Stomach smooth muscle (tissue), 2 donors: Measurements from ENCODE around the gene GRK3.

Source experiments
- H3K27ac ChIP-seq: one replicate; pipeline ENCODE4 v1.7.0; 2013; ENCODE audit warnings: mild to moderate bottlenecking, low read length, inconsistent platforms
- H3K27me3 ChIP-seq, 2 donors: one replicate each; pipeline ENCODE4 v1.7.0; 2013; ENCODE audit warnings: low read length in 2 of 2; ENCODE audit not compliant: insufficient read depth in 2 of 2, control insufficient read depth in 1 of 2
- H3K36me3 ChIP-seq, 2 donors: one replicate each; pipeline ENCODE4 v1.7.0; 2013; ENCODE audit warnings: low read length in 2 of 2; ENCODE audit not compliant: control insufficient read depth in 2 of 2, insufficient read depth in 2 of 2
- H3K4me1 ChIP-seq: one replicate; pipeline ENCODE4 v1.7.0; 2013; ENCODE audit warnings: low read length; ENCODE audit not compliant: control insufficient read depth, insufficient read depth
- H3K4me3 ChIP-seq, 2 donors: one replicate each; pipeline ENCODE4 v1.7.0; 2013; ENCODE audit warnings: low read length in 2 of 2
- H3K9ac ChIP-seq, 2 donors: one replicate each; pipeline ENCODE4 v1.7.0; 2013; ENCODE audit warnings: low read length in 2 of 2, mild to moderate bottlenecking in 1 of 2
- H3K9me3 ChIP-seq, 2 donors: one replicate each; pipeline ENCODE4 v1.7.0; 2013; ENCODE audit warnings: low read length in 2 of 2; ENCODE audit not compliant: control insufficient read depth in 2 of 2
- donor health status: healthy.
- donor health status: Pancreatic carcinoma.

The GRK3 gene

GRCh38 chr22:25643232-25644000 lies 78.9 kb downstream of the GRK3 start:
- no peaks in the 10 kb centered on the region for H3K27me3 ChIP-seq
- H3K4me1 ChIP-seq = peaks cover 3% of the 10 kb centered on the region
- H3K36me3 ChIP-seq = no peaks in the 10 kb centered on the region
- no peaks in the 10 kb centered on the region for H3K9me3 ChIP-seq
- no peak overlapping the region for H3K27ac ChIP-seq
- H3K9ac ChIP-seq = no peak overlapping the region
- no peak overlapping the region for H3K4me3 ChIP-seq

GRCh38 chr22:25644122-25644521 lies 79.6 kb downstream of the GRK3 start:
- no peak overlapping the region for H3K4me3 ChIP-seq
- no peak overlapping the region for H3K27ac ChIP-seq
- no peaks in the 10 kb centered on the region for H3K27me3 ChIP-seq
- H3K9me3 ChIP-seq = no peaks in the 10 kb centered on the region
- peaks cover 3% of the 10 kb centered on the region for H3K4me1 ChIP-seq
- H3K9ac ChIP-seq = no peak overlapping the region
- H3K36me3 ChIP-seq = no peaks in the 10 kb centered on the region

GRCh38 chr22:25645266-25645665 lies 80.8 kb downstream of the GRK3 start:
- H3K9ac ChIP-seq = no peak overlapping the region
- peaks cover 3% of the 10 kb centered on the region for H3K4me1 ChIP-seq
- H3K36me3 ChIP-seq = no peaks in the 10 kb centered on the region
- H3K4me3 ChIP-seq = peak overlapping the region in 1 of 2 donors; percentile 7
- H3K9me3 ChIP-seq = no peaks in the 10 kb centered on the region
- no peak overlapping the region for H3K27ac ChIP-seq
- H3K27me3 ChIP-seq = no peaks in the 10 kb centered on the region

GRCh38 chr22:25645964-25646363 lies 81.5 kb downstream of the GRK3 start:
- Histone ChIP-seq H3K9me3 (no peaks in the 10 kb centered on the region), H3K9ac (no peak overlapping the region), H3K27ac (no peak overlapping the region), H3K4me3 (no peak overlapping the region), H3K36me3 (no peaks in the 10 kb centered on the region), H3K27me3 (no peaks in the 10 kb centered on the region), H3K4me1 (peaks cover 3% of the 10 kb centered on the region)

- no peaks in the 10 kb centered on the region for H3K4me1 ChIP-seq
- no peak overlapping the region for H3K27ac ChIP-seq
- no peak overlapping the region for H3K9ac ChIP-seq
- no peak overlapping the region for H3K4me3 ChIP-seq
- no peaks in the 10 kb centered on the region for H3K9me3 ChIP-seq
- H3K27me3 ChIP-seq = no peaks in the 10 kb centered on the region
- H3K36me3 ChIP-seq = no peaks in the 10 kb centered on the region
Measured at GRCh38 chr22:25650833-25651232, 86.4 kb downstream of the GRK3 start.

- Histone ChIP-seq H3K4me1 (no peaks in the 10 kb centered on the region), H3K27ac (no peak overlapping the region), H3K9ac (no peak overlapping the region), H3K4me3 (no peak overlapping the region), H3K9me3 (no peaks in the 10 kb centered on the region), H3K27me3 (no peaks in the 10 kb centered on the region), H3K36me3 (no peaks in the 10 kb centered on the region)
Measured at GRCh38 chr22:25651332-25652085, 87.0 kb downstream of the GRK3 start.

- Histone ChIP-seq H3K36me3 (no peaks in the 10 kb centered on the region), H3K27ac (no peak overlapping the region), H3K9me3 (no peaks in the 10 kb centered on the region), H3K4me3 (no peak overlapping the region), H3K27me3 (no peaks in the 10 kb centered on the region), H3K4me1 (no peaks in the 10 kb centered on the region), H3K9ac (no peak overlapping the region)
Measured at GRCh38 chr22:25654676-25655075, 90.2 kb downstream of the GRK3 start.

- H3K9ac ChIP-seq = no peak overlapping the region
- no peaks in the 10 kb centered on the region for H3K27me3 ChIP-seq
- H3K36me3 ChIP-seq = no peaks in the 10 kb centered on the region
- H3K4me1 ChIP-seq = no peaks in the 10 kb centered on the region
- no peak overlapping the region for H3K4me3 ChIP-seq
- H3K9me3 ChIP-seq = no peaks in the 10 kb centered on the region
- H3K27ac ChIP-seq = no peak overlapping the region
Measured at GRCh38 chr22:25655371-25655935, 91.0 kb downstream of the GRK3 start.

GRCh38 chr22:25656724-25657123 lies 92.2 kb downstream of the GRK3 start:
- no peaks in the 10 kb centered on the region for H3K27me3 ChIP-seq

GRCh38 chr22:25658633-25659032 lies 94.2 kb downstream of the GRK3 start:
- no peak overlapping the region for H3K27ac ChIP-seq

More at GRCh38 chr22:25656724-25657123, 92.2 kb downstream of the GRK3 start:
- Histone ChIP-seq H3K9me3 (no peaks in the 10 kb centered on the region), H3K36me3 (no peaks in the 10 kb centered on the region), H3K27ac (no peak overlapping the region), H3K9ac (no peak overlapping the region), H3K4me3 (no peak overlapping the region), H3K4me1 (peaks cover 4% of the 10 kb centered on the region)

More at GRCh38 chr22:25658633-25659032, 94.2 kb downstream of the GRK3 start:
- H3K36me3 ChIP-seq = no peaks in the 10 kb centered on the region
- H3K4me3 ChIP-seq = no peak overlapping the region
- peaks cover 4% of the 10 kb centered on the region for H3K4me1 ChIP-seq
- no peaks in the 10 kb centered on the region for H3K27me3 ChIP-seq
- no peak overlapping the region for H3K9ac ChIP-seq
- no peaks in the 10 kb centered on the region for H3K9me3 ChIP-seq
